Peyer's patch (tissue), 4 donors: Measurements from ENCODE around the gene CASZ1. TPM values are rescaled to one million over a fixed set of nuclear protein-coding genes. Genes with fewer than 3 reads are reported as not detected.

Source experiments
- DNase-seq, 3 donors: peaks; one replicate each; pipeline ENCODE4 v3.0.0-alpha.2; 2017 to 2019
- H3K27ac ChIP-seq, 4 donors: fragments of 200-600 bp; sonication (generic); one replicate each; pipeline ENCODE4 v1.5.1; 2016 to 2019
- H3K27me3 ChIP-seq, 2 donors: fragments of 200-600 bp; sonication (generic); one replicate each; pipeline ENCODE4 v1.5.1; 2019
- H3K36me3 ChIP-seq, 3 donors: fragments of 200-600 bp; sonication (generic); one replicate each; pipeline ENCODE4 v1.5.1; 2016 to 2019
- H3K4me1 ChIP-seq, 4 donors: fragments of 200-600 bp; sonication (generic); one replicate each; pipeline ENCODE4 v1.5.1; 2016 to 2019
- H3K4me3 ChIP-seq, 4 donors: fragments of 200-600 bp; sonication (generic); 1 replicate in 3 of 4; 2 replicates in 1 of 4; pipeline ENCODE4 v1.5.1; 2016 to 2019; ENCODE audit warnings: mild to moderate bottlenecking in 1 of 4
- H3K9me3 ChIP-seq, 4 donors: fragments of 200-600 bp; sonication (generic); one replicate each; pipeline ENCODE4 v1.5.1; 2016 to 2019; ENCODE audit warnings: mild to moderate bottlenecking in 1 of 4
- CTCF ChIP-seq, 6 experiments: fragments of 450-650 bp in 4 of 6; fragments of 200-600 bp in 2 of 6; sonication (generic) in 1 of 6; IDR thresholded peaks; one replicate each; pipeline ENCODE4 v1.5.1; 2017 to 2019; ENCODE audit warnings: antibody characterized with exemption in 6 of 6, mild to moderate bottlenecking in 3 of 6, moderate library complexity in 1 of 6
- POLR2A ChIP-seq, 2 donors: fragments of 450-650 bp; IDR thresholded peaks; one replicate each; pipeline ENCODE4 v1.5.1; 2017; ENCODE audit warnings: antibody characterized with exemption in 2 of 2, mild to moderate bottlenecking in 2 of 2, moderate library complexity in 2 of 2
- total RNA-seq, 4 donors: library from RNA; depleted of rRNA; stranded (reverse); fragments of >200 nt; gene quantifications; one replicate each; pipeline ENCODE4 v1.1.0, GENCODE V29; 2016

Gene CASZ1
- total RNA-seq, 4 donors from 2014 or later = 87.5 to 165 (median 137) TPM

- TF ChIP-seq CTCF (IDR thresholded peaks at IDR 0.05) (no peak), POLR2A (IDR thresholded peaks at IDR 0.05) (no peak)
- DNase-seq = no peak
- no peaks in the 10 kb centered on the region for H3K36me3 ChIP-seq
Measured at GRCh38 chr1:10724948-10725847, 71.2 kb downstream of the CASZ1 start.

GRCh38 chr1:10724511-10724910 lies 71.9 kb downstream of the CASZ1 start:
- H3K4me1 ChIP-seq = peaks cover 0 to 42% (median 0%) of the 10 kb centered on the region in 4 donors
- H3K27me3 ChIP-seq = no peaks in the 10 kb centered on the region
- no peaks in the 10 kb centered on the region for H3K9me3 ChIP-seq
- no peak overlapping the region for H3K4me3 ChIP-seq
- no peaks in the 10 kb centered on the region for H3K36me3 ChIP-seq
- H3K27ac ChIP-seq = peak overlapping the region in 1 of 4 donors; percentile 65
- DNase-seq = no peak
- TF ChIP-seq POLR2A (IDR thresholded peaks at IDR 0.05) (no peak), CTCF (IDR thresholded peaks at IDR 0.05) (no peak)

More at GRCh38 chr1:10724948-10725847, 71.2 kb downstream of the CASZ1 start:
- Histone ChIP-seq H3K27ac (peak overlapping the region in 1 of 4 donors; percentile 65), H3K9me3 (no peaks in the 10 kb centered on the region), H3K27me3 (no peaks in the 10 kb centered on the region), H3K4me3 (no peak overlapping the region), H3K4me1 (peaks cover 0 to 42% (median 0%) of the 10 kb centered on the region in 4 donors)

- Histone ChIP-seq H3K9me3 (no peaks in the 10 kb centered on the region), H3K36me3 (no peaks in the 10 kb centered on the region), H3K4me1 (peaks cover 0 to 42% (median 0%) of the 10 kb centered on the region in 4 donors), H3K27me3 (no peaks in the 10 kb centered on the region), H3K27ac (peak overlapping the region in 1 of 4 donors; percentile 65), H3K4me3 (no peak overlapping the region)
- DNase-seq = no peak
- TF ChIP-seq CTCF (IDR thresholded peaks at IDR 0.05) = no peak
- no peak for TF ChIP-seq POLR2A (IDR thresholded peaks at IDR 0.05)
Measured at GRCh38 chr1:10724052-10724494, 72.4 kb downstream of the CASZ1 start.

- Histone ChIP-seq H3K4me3 (no peak overlapping the region), H3K27ac (peak overlapping the region in 1 of 4 donors; percentile 45), H3K9me3 (no peaks in the 10 kb centered on the region), H3K27me3 (no peaks in the 10 kb centered on the region), H3K4me1 (peaks cover 0 to 46% (median 0%) of the 10 kb centered on the region in 4 donors), H3K36me3 (no peaks in the 10 kb centered on the region)
- TF ChIP-seq CTCF (IDR thresholded peaks at IDR 0.05) = no peak
- TF ChIP-seq POLR2A (IDR thresholded peaks at IDR 0.05) = no peak
- no peak for DNase-seq
Measured at GRCh38 chr1:10723317-10723716, 73.1 kb downstream of the CASZ1 start.

GRCh38 chr1:10722803-10723202 lies 73.6 kb downstream of the CASZ1 start:
- H3K9me3 ChIP-seq = no peaks in the 10 kb centered on the region
- DNase-seq = no peak
- no peak overlapping the region for H3K4me3 ChIP-seq
- H3K27ac ChIP-seq = no peak overlapping the region
- TF ChIP-seq CTCF (IDR thresholded peaks at IDR 0.05) (no peak), POLR2A (IDR thresholded peaks at IDR 0.05) (no peak)
- H3K36me3 ChIP-seq = no peaks in the 10 kb centered on the region
- H3K27me3 ChIP-seq = no peaks in the 10 kb centered on the region
- peaks cover 0 to 51% (median 0%) of the 10 kb centered on the region in 4 donors for H3K4me1 ChIP-seq
